EL (cell line): ENCODE data around the gene ROBO3.

Experiments used
- DNase-seq: peaks from one replicate; pipeline ENCODE4 v3.0.0-alpha.2; 2016

The ROBO3 gene

GRCh38 chr11:124893781-124894401, 28.7 kb downstream of the ROBO3 start:
- DNase-seq = no peak

- DNase-seq = no peak
Measured at GRCh38 chr11:124894606-124895430, 29.6 kb downstream of the ROBO3 start.

GRCh38 chr11:124895471-124895971, 30.3 kb downstream of the ROBO3 start:
- no peak for DNase-seq

- DNase-seq = peak; percentile 85
Measured at GRCh38 chr11:124896071-124896750, 31.0 kb downstream of the ROBO3 start.

- no peak for DNase-seq
Measured at GRCh38 chr11:124896821-124897391, 31.7 kb downstream of the ROBO3 start.

GRCh38 chr11:124897674-124898262, 32.5 kb downstream of the ROBO3 start, which contains the start of gene ROBO4:
Gene ROBO4 (minus strand): TSS chr11:124897865. CDS start chr11:124897795, 70 bp downstream.
- DNase-seq = no peak

GRCh38 chr11:124898263-124898680, 33.0 kb downstream of the ROBO3 start:
- DNase-seq = peak; percentile 93

- peak; percentile 85 for DNase-seq
Measured at GRCh38 chr11:124898711-124899110, 33.5 kb downstream of the ROBO3 start.

GRCh38 chr11:124899383-124900145, 34.3 kb downstream of the ROBO3 start:
- DNase-seq = peak; percentile 51

- DNase-seq = peak; percentile 96
Measured at GRCh38 chr11:124900464-124900863, 35.2 kb downstream of the ROBO3 start.

- no peak for DNase-seq
Measured at GRCh38 chr11:124902616-124903015, 37.4 kb downstream of the ROBO3 start.

- peak; percentile 69 for DNase-seq
Measured at GRCh38 chr11:124915541-124916369, 50.5 kb downstream of the ROBO3 start.

- no peak for DNase-seq
Measured at GRCh38 chr11:124916370-124916710, 51.1 kb downstream of the ROBO3 start.

GRCh38 chr11:124917115-124917637, 51.9 kb downstream of the ROBO3 start:
- peak; percentile 36 for DNase-seq

- no peak for DNase-seq
Measured at GRCh38 chr11:124918950-124919349, 53.7 kb downstream of the ROBO3 start, which contains the start of gene HEPN1. Gene HEPN1 (plus strand): TSS chr11:124919250.

GRCh38 chr11:124919898-124920297, 54.7 kb downstream of the ROBO3 start:
- no peak for DNase-seq

GRCh38 chr11:124920356-124920755, 55.1 kb downstream of the ROBO3 start:
- no peak for DNase-seq

GRCh38 chr11:124920870-124921609, 55.8 kb downstream of the ROBO3 start:
- peak; percentile 74 for DNase-seq

- no peak for DNase-seq
Measured at GRCh38 chr11:124922831-124923230, 57.6 kb downstream of the ROBO3 start.

GRCh38 chr11:124923296-124923695, 58.1 kb downstream of the ROBO3 start:
- no peak for DNase-seq
